SK-N-SH (cell line): Measurements from ENCODE around the gene CPNE4.

Source experiments
- CTCF ChIP-seq: fragments of 200-600 bp; sonication (generic); IDR thresholded peaks from 2 replicates; pipeline ENCODE4 v1.6.1; 2017; ENCODE audit warnings: antibody characterized with exemption, mild to moderate bottlenecking, moderate library complexity
- ELF1 ChIP-seq: IDR thresholded peaks from 2 replicates; pipeline ENCODE4 v1.4.0; 2012
- EZH2phosphoT487 ChIP-seq: fragments of 200-600 bp; sonication (generic); IDR thresholded peaks from 2 replicates; pipeline ENCODE4 v1.6.1; 2017; ENCODE audit warnings: low read depth, mixed run types, mild to moderate bottlenecking, antibody characterized with exemption, moderate library complexity, borderline replicate concordance
- FOXJ3 ChIP-seq: sonication (generic); formaldehyde crosslinking; IDR thresholded peaks from 2 replicates; pipeline ENCODE4 v1.5.1; 2020; ENCODE audit warnings: mild to moderate bottlenecking, missing genetic modification reagents
- REST ChIP-seq: IDR thresholded peaks from 2 replicates; pipeline ENCODE4 v1.6.1; 2012; ENCODE audit warnings: mild to moderate bottlenecking, low read depth, low read length, moderate library complexity
- USF1 ChIP-seq: IDR thresholded peaks from 2 replicates; pipeline ENCODE4 v1.4.0; 2012; ENCODE audit warnings: low read depth, borderline replicate concordance
- YY1 ChIP-seq: IDR thresholded peaks from 2 replicates; pipeline ENCODE4 v1.4.0; 2012; ENCODE audit warnings: low read depth, mild to moderate bottlenecking
- TF ChIP-seq, protein P1 (sequence below): IDR thresholded peaks from 2 replicates; pipeline ENCODE4 v1.4.0; 2012; ENCODE audit warnings: low read depth, borderline replicate concordance

GRCh38 chr3:131850223-131850622, 184.6 kb downstream of the CPNE4 start:
- TF ChIP-seq USF1 (no peak), FOXJ3 (CRISPR knock-in tag) (no peak), CTCF (no peak), ELF1 (no peak), REST (no peak), YY1 (no peak), EZH2phosphoT487 (no peak)
- TF ChIP-seq, protein P1, sequence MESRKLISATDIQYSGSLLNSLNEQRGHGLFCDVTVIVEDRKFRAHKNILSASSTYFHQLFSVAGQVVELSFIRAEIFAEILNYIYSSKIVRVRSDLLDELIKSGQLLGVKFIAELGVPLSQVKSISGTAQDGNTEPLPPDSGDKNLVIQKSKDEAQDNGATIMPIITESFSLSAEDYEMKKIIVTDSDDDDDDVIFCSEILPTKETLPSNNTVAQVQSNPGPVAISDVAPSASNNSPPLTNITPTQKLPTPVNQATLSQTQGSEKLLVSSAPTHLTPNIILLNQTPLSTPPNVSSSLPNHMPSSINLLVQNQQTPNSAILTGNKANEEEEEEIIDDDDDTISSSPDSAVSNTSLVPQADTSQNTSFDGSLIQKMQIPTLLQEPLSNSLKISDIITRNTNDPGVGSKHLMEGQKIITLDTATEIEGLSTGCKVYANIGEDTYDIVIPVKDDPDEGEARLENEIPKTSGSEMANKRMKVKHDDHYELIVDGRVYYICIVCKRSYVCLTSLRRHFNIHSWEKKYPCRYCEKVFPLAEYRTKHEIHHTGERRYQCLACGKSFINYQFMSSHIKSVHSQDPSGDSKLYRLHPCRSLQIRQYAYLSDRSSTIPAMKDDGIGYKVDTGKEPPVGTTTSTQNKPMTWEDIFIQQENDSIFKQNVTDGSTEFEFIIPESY: no peak
